ENCODE results near the gene COL1A2.

COL1A2 gene

DNA sequence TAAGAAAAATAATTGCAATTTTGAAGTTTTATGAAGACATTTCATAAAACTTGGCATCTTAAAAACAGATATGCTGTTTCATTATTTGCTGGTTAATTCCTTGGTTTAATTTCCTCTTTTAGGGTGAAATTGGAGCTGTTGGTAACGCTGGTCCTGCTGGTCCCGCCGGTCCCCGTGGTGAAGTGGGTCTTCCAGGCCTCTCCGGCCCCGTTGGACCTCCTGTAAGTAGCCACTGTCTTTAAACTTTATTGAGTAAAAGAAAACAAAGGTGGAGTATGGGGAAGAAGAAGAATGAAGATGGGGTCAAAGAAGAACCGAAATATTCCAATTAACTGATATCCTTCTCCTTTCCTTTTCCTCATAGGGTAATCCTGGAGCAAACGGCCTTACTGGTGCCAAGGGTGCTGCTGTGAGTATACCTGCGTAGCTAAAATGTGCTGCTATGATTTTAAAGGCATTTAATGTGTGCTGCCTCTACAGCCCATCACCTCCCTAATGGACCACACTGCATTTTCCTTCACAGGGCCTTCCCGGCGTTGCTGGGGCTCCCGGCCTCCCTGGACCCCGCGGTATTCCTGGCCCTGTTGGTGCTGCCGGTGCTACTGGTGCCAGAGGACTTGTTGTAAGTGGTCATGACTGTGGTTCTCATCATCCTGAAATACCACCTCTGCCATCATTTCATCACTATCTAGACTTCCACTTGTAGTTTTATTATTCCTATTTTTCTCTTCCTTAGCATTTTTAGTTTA is 14.7 kb downstream of the COL1A2 start:
- H3K27ac ChIP-seq, result no peak overlapping the region

DNA sequence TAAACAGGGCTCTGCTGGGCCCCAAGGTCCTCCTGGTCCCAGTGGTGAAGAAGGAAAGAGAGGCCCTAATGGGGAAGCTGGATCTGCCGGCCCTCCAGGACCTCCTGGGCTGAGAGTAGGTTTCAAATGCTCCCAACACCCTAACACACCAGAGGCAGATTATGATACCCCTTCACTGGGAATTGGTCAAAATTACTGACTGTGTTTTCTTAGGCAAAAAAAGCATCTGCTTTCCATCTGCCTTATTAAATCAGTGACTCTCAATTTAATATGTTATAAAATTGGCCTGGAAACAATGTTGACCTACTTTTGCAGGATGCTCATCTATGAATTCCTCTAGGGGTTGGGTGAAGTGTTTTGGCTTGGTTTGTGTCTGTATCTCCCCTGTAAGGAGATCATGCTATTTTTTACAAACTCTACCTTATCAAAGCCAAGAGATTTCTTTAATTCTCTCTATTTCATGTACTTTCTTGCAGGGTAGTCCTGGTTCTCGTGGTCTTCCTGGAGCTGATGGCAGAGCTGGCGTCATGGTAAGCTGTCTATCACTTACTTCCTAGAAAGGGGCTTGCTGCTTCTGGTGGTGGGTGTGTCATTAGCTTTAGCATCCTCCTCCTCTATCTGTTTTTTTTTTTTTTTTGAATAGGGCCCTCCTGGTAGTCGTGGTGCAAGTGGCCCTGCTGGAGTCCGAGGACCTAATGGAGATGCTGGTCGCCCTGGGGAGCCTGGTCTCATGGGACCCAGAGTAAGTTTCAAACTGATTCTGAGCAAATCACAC is 15.9 kb downstream of the COL1A2 start:
- H3K27ac ChIP-seq, result no peak overlapping the region
- TF ChIP-seq, protein P1, sequence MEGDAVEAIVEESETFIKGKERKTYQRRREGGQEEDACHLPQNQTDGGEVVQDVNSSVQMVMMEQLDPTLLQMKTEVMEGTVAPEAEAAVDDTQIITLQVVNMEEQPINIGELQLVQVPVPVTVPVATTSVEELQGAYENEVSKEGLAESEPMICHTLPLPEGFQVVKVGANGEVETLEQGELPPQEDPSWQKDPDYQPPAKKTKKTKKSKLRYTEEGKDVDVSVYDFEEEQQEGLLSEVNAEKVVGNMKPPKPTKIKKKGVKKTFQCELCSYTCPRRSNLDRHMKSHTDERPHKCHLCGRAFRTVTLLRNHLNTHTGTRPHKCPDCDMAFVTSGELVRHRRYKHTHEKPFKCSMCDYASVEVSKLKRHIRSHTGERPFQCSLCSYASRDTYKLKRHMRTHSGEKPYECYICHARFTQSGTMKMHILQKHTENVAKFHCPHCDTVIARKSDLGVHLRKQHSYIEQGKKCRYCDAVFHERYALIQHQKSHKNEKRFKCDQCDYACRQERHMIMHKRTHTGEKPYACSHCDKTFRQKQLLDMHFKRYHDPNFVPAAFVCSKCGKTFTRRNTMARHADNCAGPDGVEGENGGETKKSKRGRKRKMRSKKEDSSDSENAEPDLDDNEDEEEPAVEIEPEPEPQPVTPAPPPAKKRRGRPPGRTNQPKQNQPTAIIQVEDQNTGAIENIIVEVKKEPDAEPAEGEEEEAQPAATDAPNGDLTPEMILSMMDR (conservative IDR thresholded peaks at IDR 0.05), result no peak

More for the DNA sequence above, 14.7 kb downstream of the COL1A2 start:
- TF ChIP-seq, protein P1 (conservative IDR thresholded peaks at IDR 0.05), result no peak

DNA sequence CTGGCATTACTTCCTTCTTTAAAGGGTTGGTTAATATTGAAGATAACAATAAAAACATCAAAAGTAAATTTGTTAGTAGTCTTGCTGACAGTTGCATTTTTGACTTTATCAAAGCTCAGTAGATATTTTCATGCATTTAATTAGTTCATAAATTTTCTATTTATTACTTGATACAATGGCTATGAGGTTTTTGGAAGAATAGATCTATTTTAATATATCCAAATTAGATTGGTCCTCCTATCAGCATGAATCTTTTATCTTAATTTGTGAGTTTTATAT is 16.4 kb downstream of the COL1A2 start:
- H3K27ac ChIP-seq, result no peak overlapping the region
- TF ChIP-seq, protein P1 (conservative IDR thresholded peaks at IDR 0.05), result no peak

DNA sequence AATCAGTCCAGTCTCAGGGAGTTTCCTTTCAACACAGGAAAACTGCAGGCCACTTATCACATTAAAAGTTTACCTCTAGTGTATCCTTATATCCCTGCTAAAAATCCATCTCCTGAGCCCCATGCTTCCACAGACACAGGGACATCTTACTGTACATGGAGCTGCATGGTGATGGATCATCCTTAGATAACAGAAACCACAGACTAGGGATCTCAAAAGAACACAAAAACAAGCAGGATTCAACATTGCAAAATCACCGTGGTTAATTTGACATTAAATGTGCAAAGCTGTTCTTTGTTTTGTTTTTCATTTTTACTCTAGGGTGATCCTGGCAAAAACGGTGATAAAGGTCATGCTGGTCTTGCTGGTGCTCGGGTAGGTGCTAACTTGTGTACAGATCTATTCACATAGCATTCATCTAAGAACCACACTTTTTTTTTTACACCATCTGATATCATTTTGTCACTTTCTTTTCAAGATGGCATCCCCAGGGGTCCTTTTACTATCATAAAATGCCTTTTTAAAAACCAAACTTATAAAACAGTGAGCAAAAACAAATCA is 18.1 kb downstream of the COL1A2 start:
- TF ChIP-seq, protein P1 (conservative IDR thresholded peaks at IDR 0.05), result no peak
- no peak overlapping the region for H3K27ac ChIP-seq

DNA sequence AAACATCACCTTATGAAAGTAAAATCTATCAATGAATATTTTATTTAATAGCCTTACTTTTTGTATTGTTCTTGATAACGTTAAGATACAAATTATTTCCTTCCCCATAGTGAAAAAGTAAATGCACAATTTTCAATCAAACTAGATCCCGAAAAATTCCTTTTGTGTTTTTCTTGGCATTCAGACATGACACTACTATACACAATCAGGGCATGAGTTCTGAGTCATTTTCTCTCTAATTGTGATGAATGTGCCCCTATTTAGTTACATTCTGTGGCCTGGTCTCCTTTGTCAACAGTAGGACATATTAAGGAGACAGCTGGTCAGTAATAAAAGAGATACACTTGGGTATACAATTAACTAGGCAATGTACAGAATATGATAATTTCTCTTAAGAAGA is 19.8 kb downstream of the COL1A2 start:
- no peak overlapping the region for H3K27ac ChIP-seq
- TF ChIP-seq, protein P1 (conservative IDR thresholded peaks at IDR 0.05), result no peak

DNA sequence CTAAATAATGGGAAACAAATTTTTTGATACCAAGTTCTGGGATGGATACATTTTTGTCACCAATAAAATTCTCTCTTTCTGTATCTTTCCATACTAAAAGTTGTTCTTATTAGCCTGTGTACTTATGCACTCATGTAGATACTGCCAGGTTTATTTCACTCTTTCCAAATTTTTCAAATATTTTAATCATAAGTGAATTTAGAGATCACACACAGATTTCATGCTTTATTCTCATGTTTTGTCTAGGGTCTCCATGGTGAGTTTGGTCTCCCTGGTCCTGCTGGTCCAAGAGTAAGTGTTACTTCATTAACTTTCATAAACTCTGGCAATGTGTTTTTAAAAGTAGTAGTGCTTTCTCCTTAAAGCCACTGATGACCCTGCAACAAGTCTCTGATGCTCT is 20.3 kb downstream of the COL1A2 start:
- TF ChIP-seq, protein P1 (conservative IDR thresholded peaks at IDR 0.05), result no peak
- H3K27ac ChIP-seq, result no peak overlapping the region

DNA sequence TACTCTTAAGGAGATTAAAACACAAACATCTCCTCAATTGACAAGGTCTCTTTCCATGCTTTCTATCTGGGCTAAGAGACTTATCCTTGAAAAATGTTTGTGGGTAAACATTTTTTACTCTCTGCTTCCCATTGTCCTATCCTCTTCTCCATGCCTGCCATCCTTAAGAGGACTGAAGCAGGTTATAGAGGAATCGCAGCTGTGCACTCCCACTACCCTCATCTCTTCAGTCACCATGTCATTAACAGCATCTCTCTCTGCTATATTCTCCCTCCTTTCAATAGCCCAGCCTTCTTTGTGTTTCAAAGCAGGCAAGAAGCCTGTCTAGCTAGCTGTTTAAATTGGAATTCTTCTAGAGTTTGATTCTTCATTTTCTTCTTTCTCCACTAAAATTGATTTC is 22.6 kb downstream of the COL1A2 start:
- no peak overlapping the region for H3K27ac ChIP-seq
- TF ChIP-seq, protein P1 (conservative IDR thresholded peaks at IDR 0.05), result no peak
